NT2/D1 (cell line): ENCODE measurements around the gene AXIN1.

Experiments
- SUZ12 ChIP-seq: IDR thresholded peaks from 2 replicates; pipeline ENCODE4 v1.6.1; 2011; ENCODE audit not compliant: insufficient read length, insufficient read depth; ENCODE audit errors: extremely low read depth
- YY1 ChIP-seq: IDR thresholded peaks from 2 replicates; pipeline ENCODE4 v1.6.1; 2011; ENCODE audit not compliant: insufficient read length, insufficient read depth
- ZNF274 ChIP-seq: IDR thresholded peaks from 2 replicates; pipeline ENCODE4 v1.6.1; 2011; ENCODE audit warnings: mild to moderate bottlenecking, low read depth, low read length

- no peak for TF ChIP-seq YY1
- no peak for TF ChIP-seq ZNF274
- TF ChIP-seq SUZ12 = no peak
Observed at GRCh38 chr16:270381-271255, 81.9 kb downstream of the AXIN1 start.
